ENCODE measurements around the gene SGCA. TPM values are rescaled to one million over a fixed set of nuclear protein-coding genes. Genes with fewer than 3 reads are reported as not detected.

Gene SGCA
- total and polyA plus RNA-seq, 9 of the 15 experiments (the other 6 are each of a cell fraction or from before 2014, with no cell fraction given): not detected

DNA sequence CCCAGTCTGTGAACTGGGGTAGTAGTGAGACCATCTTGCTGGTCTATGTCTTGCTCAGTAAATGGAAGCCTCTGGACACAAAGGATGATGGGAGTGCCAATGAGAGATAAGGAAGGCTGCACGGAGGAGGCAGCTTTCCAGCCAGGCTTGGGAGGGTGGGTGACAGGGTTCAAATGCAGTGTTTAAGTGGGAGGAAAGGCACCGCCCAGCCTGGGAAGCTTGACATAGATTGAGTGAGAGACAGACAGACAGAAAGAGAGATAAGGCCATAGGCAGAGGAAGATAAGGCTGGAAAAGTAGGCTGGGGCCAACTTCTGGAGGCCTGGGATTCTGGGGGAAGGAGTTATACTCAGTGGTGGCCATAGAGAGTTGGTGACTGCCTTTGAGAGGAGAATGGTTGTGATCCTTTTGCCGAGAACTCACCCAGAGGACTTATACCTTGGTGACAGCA lies 42.8 kb downstream of the SGCA start (continued):
- TF ChIP-seq LARP7 (IDR thresholded peaks at IDR 0.05) (peak; percentile 82; the same call in 1 of the 2 replicates), TEAD2 (tag; IDR thresholded peaks at IDR 0.05) (no peak), POLR3A (IDR thresholded peaks at IDR 0.05; ENCODE audit: borderline replicate concordance, extremely low read depth, insufficient read depth, insufficient read length) (no peak), SNIP1 (IDR thresholded peaks at IDR 0.05; ENCODE audit: low read depth) (0 out of 2 replicates have a peak, but pooled peaks have one; percentile 2), KLF6 (CRISPR knock-in tag; IDR thresholded peaks at IDR 0.05; ENCODE audit: borderline replicate concordance) (0 out of 2 replicates have a peak, but pooled peaks have one; percentile 70), XRCC3 (IDR thresholded peaks at IDR 0.05) (no peak), KDM1A (IDR thresholded peaks at IDR 0.05) (peak; percentile 91 to 96), FOXJ2 (tag; IDR thresholded peaks at IDR 0.05) (no peak), KLF1 (tag; IDR thresholded peaks at IDR 0.05) (peak; percentile 84; the same call in 1 of the 2 replicates), PRPF4 (IDR thresholded peaks at IDR 0.05; ENCODE audit: insufficient read depth, low read depth, low read length, poor library complexity, severe bottlenecking) (no peak), MAFG (tag; conservative IDR thresholded peaks at IDR 0.05) (no peak), L3MBTL2 (IDR thresholded peaks at IDR 0.05) (peak; percentile 28; the same call in 1 of the 2 replicates), XRCC4 (IDR thresholded peaks at IDR 0.05; ENCODE audit: extremely low read depth, insufficient read depth, insufficient read length) (no peak), STAT5A (IDR thresholded peaks at IDR 0.05; ENCODE audit: borderline replicate concordance, low read length) (peak; percentile 87), BRCA1 (IDR thresholded peaks at IDR 0.05) (no peak), BRCA1 (CRISPR knock-in tag; IDR thresholded peaks at IDR 0.05) (no peak), ZFP1 (CRISPR knock-in tag; IDR thresholded peaks at IDR 0.05) (no peak), GATAD2B (IDR thresholded peaks at IDR 0.05; ENCODE audit: borderline replicate concordance) (peak; percentile 59; the same call in 1 of the 2 replicates), ZNF707 (CRISPR knock-in tag; conservative IDR thresholded peaks at IDR 0.05) (no peak), CXXC5 (CRISPR knock-in tag; IDR thresholded peaks at IDR 0.05) (peak; percentile 52), FOXK1 (CRISPR knock-in tag; IDR thresholded peaks at IDR 0.05; ENCODE audit: borderline replicate concordance) (no peak), ZNF197 (CRISPR knock-in tag; IDR thresholded peaks at IDR 0.05; ENCODE audit: low read depth) (peak; percentile 48; the same call in 1 of the 2 replicates), TAF15 (IDR thresholded peaks at IDR 0.05; ENCODE audit: low read depth, low read length) (no peak)
- TF ChIP-seq, protein P1, sequence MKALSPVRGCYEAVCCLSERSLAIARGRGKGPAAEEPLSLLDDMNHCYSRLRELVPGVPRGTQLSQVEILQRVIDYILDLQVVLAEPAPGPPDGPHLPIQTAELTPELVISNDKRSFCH (CRISPR knock-in tag; IDR thresholded peaks at IDR 0.05): no peak
- TF ChIP-seq, protein P1 (tag; IDR thresholded peaks at IDR 0.05): peak; percentile 76
- TF ChIP-seq, protein P2, sequence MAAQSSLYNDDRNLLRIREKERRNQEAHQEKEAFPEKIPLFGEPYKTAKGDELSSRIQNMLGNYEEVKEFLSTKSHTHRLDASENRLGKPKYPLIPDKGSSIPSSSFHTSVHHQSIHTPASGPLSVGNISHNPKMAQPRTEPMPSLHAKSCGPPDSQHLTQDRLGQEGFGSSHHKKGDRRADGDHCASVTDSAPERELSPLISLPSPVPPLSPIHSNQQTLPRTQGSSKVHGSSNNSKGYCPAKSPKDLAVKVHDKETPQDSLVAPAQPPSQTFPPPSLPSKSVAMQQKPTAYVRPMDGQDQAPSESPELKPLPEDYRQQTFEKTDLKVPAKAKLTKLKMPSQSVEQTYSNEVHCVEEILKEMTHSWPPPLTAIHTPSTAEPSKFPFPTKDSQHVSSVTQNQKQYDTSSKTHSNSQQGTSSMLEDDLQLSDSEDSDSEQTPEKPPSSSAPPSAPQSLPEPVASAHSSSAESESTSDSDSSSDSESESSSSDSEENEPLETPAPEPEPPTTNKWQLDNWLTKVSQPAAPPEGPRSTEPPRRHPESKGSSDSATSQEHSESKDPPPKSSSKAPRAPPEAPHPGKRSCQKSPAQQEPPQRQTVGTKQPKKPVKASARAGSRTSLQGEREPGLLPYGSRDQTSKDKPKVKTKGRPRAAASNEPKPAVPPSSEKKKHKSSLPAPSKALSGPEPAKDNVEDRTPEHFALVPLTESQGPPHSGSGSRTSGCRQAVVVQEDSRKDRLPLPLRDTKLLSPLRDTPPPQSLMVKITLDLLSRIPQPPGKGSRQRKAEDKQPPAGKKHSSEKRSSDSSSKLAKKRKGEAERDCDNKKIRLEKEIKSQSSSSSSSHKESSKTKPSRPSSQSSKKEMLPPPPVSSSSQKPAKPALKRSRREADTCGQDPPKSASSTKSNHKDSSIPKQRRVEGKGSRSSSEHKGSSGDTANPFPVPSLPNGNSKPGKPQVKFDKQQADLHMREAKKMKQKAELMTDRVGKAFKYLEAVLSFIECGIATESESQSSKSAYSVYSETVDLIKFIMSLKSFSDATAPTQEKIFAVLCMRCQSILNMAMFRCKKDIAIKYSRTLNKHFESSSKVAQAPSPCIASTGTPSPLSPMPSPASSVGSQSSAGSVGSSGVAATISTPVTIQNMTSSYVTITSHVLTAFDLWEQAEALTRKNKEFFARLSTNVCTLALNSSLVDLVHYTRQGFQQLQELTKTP (IDR thresholded peaks at IDR 0.05; ENCODE audit: low read depth in 1 of 2, partially characterized antibody in 2 of 2): peak; percentile 68 to 75
